ENCODE data around the gene ZFAND2A. TPM values are rescaled to one million over a fixed set of nuclear protein-coding genes. Genes with fewer than 3 reads are reported as not detected.

ZFAND2A gene
- total and polyA plus RNA-seq, 3 donors from 2014 or later = 32.9 to 61.4 (median 37.8) TPM

DNA sequence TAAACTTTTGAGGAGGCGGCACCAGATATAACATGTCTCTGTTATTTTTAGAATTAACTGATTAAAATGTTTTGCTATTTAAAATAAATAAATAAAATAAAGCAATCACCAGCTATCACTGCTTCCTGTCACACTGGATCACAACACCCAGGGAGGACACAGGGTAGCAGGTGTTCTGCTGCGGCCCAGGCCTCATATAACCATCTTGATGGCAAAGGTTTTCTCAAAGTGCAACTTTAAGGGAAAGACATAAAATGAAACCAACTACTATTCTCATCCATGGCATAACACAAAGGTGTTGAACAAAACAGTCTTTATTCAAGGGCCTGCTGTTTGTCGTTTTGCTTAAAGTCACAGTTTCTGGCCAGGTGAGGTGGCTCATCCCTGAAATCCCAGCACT is 48.8 kb downstream of the ZFAND2A start:
- Histone ChIP-seq H3K27ac (no peak overlapping the region), H3K36me3 (ENCODE audit: low read depth, missing control alignments) (no peaks in the 10 kb centered on the region), H3K9me3 (no peaks in the 10 kb centered on the region), H3K4me1 (no peaks in the 10 kb centered on the region), H3K27me3 (no peaks in the 10 kb centered on the region), H3K4me3 (no peak overlapping the region)
- DNase-seq = no peak
- 86 to 92% methylated on average over 3 of the region's 3 CpGs for WGBS, 2 donors
- intact Hi-C loops (cut with DNase I; ENCODE audit: low total_unique reads) = no loop called here
- no peak for TF ChIP-seq POLR2A (IDR thresholded peaks at IDR 0.05)
- TF ChIP-seq, protein P1, sequence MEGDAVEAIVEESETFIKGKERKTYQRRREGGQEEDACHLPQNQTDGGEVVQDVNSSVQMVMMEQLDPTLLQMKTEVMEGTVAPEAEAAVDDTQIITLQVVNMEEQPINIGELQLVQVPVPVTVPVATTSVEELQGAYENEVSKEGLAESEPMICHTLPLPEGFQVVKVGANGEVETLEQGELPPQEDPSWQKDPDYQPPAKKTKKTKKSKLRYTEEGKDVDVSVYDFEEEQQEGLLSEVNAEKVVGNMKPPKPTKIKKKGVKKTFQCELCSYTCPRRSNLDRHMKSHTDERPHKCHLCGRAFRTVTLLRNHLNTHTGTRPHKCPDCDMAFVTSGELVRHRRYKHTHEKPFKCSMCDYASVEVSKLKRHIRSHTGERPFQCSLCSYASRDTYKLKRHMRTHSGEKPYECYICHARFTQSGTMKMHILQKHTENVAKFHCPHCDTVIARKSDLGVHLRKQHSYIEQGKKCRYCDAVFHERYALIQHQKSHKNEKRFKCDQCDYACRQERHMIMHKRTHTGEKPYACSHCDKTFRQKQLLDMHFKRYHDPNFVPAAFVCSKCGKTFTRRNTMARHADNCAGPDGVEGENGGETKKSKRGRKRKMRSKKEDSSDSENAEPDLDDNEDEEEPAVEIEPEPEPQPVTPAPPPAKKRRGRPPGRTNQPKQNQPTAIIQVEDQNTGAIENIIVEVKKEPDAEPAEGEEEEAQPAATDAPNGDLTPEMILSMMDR (IDR thresholded peaks at IDR 0.05) = no peak

DNA sequence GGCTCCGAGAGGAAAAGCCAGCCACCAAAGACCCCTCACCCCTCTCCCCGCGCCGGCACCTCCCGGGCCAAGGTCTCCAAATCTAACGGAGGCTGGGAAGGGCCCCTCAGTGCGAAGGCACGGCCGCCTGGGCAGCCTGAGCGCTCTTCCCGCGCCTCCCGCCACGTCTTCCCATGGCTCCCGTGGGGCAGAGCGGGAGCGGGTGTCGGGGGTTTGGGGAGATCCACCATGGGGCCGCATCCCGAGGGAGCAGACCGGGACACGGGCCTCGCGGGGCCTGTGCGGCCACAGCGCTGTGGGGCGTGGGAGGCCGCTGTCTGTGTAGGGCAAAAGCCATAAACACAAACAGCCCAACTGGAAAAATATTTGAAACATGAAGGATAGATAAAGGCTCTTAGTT is 49.6 kb downstream of the ZFAND2A start:
- intact Hi-C loops (cut with DNase I; ENCODE audit: low total_unique reads) = no loop called here
- no peaks in the 10 kb centered on the region for H3K4me1 ChIP-seq
- H3K27me3 ChIP-seq = no peaks in the 10 kb centered on the region
- TF ChIP-seq, protein P1 (IDR thresholded peaks at IDR 0.05) = no peak
- TF ChIP-seq POLR2A (IDR thresholded peaks at IDR 0.05) = no peak
- WGBS, 2 donors = 31 to 77% methylated on average over 10 to 28 of the region's 28 CpGs
- H3K4me3 ChIP-seq = peak overlapping the region in 1 of 2 donors; percentile 35
- no peaks in the 10 kb centered on the region for H3K36me3 ChIP-seq (ENCODE audit: low read depth, missing control alignments)
- no peaks in the 10 kb centered on the region for H3K9me3 ChIP-seq
- DNase-seq = no peak
- H3K27ac ChIP-seq = no peak overlapping the region

DNA sequence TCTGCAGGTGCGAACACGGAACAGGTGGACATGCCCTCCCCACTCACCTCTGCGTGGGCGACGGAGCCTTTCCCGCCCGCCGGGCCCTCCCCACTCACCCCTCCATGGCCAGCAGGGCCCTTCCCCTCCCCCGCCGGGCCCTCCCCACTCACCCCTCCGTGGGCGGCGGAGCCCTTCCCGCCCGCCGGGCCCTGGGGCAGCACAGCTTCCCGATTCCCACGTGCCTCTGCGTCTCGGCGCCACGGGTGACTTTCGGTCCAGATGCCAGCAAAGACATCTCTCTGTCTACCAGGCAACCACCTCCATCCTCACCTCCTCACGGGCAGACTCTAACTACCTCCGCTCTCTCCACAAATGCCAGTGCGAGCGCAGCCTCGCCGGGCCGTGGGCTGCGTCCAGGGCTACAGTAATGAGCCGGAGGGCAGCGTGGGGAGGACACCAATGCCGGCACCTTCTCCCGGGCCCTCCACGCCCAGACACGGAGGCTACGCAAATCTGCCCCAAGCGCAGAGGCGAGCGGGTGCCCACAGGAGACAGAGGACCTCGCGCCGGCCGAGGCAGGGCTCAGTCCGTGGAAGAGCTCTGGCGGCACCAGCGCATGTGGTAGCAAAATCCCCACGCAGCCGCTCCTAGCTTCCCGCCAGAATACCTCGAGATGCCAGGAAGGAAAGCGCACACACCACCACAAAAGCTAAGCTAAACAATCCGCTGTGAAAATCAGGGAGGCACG is 50.2 kb downstream of the ZFAND2A start:
- H3K27ac ChIP-seq = no peak overlapping the region
- H3K9me3 ChIP-seq = no peaks in the 10 kb centered on the region
- no peaks in the 10 kb centered on the region for H3K27me3 ChIP-seq
- intact Hi-C loops (cut with DNase I; ENCODE audit: low total_unique reads) = no loop called here
- TF ChIP-seq POLR2A (IDR thresholded peaks at IDR 0.05) = no peak
- TF ChIP-seq, protein P1 (IDR thresholded peaks at IDR 0.05) = no peak
- WGBS, 2 donors = 75 to 79% methylated on average over 44 to 55 of the region's 55 CpGs
- DNase-seq = no peak
- no peaks in the 10 kb centered on the region for H3K36me3 ChIP-seq (ENCODE audit: low read depth, missing control alignments)
- no peaks in the 10 kb centered on the region for H3K4me1 ChIP-seq
- H3K4me3 ChIP-seq = peak overlapping the region in 1 of 2 donors; percentile 35

DNA sequence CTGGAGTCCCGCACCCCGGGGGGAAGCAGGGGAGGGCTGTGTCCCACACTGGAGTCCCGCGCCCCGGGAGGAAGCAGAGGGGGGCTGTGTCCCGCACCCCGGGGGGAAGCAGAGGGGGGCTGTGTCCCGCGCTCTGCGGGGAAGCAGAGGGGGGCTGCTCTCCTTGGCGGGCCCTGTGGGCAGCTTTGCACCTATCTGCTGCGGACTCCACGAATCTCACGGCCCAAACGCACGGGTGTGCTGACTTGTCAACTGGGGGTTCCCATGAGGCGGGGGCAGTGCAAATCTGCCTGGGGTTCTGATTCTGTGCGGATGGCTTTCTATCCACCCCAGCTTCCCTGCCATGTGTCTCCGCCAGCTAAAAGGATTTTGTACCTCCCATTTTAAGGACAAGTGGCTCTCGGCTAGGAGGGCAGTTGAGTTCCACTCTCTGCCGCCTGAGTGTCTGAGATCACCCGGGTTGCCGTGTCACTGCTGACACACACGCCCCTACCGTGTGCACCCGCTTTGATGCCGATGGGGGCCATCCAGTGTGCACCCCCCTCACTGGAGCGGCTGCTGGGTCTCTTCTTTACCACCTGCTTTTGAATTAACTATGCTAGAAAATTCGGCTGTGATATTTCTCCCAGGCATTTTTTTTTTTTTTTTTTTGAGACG is 51.6 kb downstream of the ZFAND2A start:
- Histone ChIP-seq H3K27ac (no peak overlapping the region), H3K36me3 (ENCODE audit: low read depth, missing control alignments) (no peaks in the 10 kb centered on the region), H3K27me3 (no peaks in the 10 kb centered on the region), H3K9me3 (no peaks in the 10 kb centered on the region), H3K4me1 (no peaks in the 10 kb centered on the region), H3K4me3 (no peak overlapping the region)
- TF ChIP-seq, protein P1 (IDR thresholded peaks at IDR 0.05) = no peak
- no peak for TF ChIP-seq POLR2A (IDR thresholded peaks at IDR 0.05)
- DNase-seq = no peak
- 93 to 96% methylated on average over 24 to 29 of the region's 30 CpGs for WGBS, 2 donors
- intact Hi-C loops (cut with DNase I; ENCODE audit: low total_unique reads) = no loop called here
